Adrenal gland (tissue), 5 donors: ENCODE data around the gene EPB42.

Experiments
- POLR2A ChIP-seq, 2 donors: fragments of 450-650 bp; IDR thresholded peaks; one replicate each; pipeline ENCODE4 v1.6.1; 2017; ENCODE audit warnings: antibody characterized with exemption in 2 of 2, mild to moderate bottlenecking in 2 of 2, moderate library complexity in 1 of 2
- TF ChIP-seq, protein P1 (sequence below), 6 experiments: fragments of 450-650 bp in 4 of 6; fragments of 200-600 bp in 2 of 6; sonication (generic) in 1 of 6; IDR thresholded peaks; 1 replicate in 5 of 6; 2 replicates in 1 of 6; pipeline versions ENCODE4 v1.5.1 to v1.8.0; 2016 to 2021; ENCODE audit warnings: antibody characterized with exemption in 6 of 6, mild to moderate bottlenecking in 2 of 6, moderate library complexity in 1 of 6
- donor health status: DM: no; HTN: no; CAD: no.

- TF ChIP-seq, protein P1, sequence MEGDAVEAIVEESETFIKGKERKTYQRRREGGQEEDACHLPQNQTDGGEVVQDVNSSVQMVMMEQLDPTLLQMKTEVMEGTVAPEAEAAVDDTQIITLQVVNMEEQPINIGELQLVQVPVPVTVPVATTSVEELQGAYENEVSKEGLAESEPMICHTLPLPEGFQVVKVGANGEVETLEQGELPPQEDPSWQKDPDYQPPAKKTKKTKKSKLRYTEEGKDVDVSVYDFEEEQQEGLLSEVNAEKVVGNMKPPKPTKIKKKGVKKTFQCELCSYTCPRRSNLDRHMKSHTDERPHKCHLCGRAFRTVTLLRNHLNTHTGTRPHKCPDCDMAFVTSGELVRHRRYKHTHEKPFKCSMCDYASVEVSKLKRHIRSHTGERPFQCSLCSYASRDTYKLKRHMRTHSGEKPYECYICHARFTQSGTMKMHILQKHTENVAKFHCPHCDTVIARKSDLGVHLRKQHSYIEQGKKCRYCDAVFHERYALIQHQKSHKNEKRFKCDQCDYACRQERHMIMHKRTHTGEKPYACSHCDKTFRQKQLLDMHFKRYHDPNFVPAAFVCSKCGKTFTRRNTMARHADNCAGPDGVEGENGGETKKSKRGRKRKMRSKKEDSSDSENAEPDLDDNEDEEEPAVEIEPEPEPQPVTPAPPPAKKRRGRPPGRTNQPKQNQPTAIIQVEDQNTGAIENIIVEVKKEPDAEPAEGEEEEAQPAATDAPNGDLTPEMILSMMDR (IDR thresholded peaks at IDR 0.05), result no peak
- TF ChIP-seq POLR2A (IDR thresholded peaks at IDR 0.05), result no peak
Measured at GRCh38 chr15:43260011-43260615, 39.3 kb upstream of the EPB42 start.
